ENCODE measurements around the gene PAPPA.

PAPPA gene

GRCh38 chr9:116153765-116154333, at the start of gene PAPPA:
Gene PAPPA (plus strand): TSS chr9:116153791. CDS start chr9:116154173, 382 bp downstream.
- peak in 1 of 2 experiments; percentile 15 for DNase-seq

GRCh38 chr9:116103976-116104820, 49.4 kb upstream of the PAPPA start:
- DNase-seq: no peak

DNA sequence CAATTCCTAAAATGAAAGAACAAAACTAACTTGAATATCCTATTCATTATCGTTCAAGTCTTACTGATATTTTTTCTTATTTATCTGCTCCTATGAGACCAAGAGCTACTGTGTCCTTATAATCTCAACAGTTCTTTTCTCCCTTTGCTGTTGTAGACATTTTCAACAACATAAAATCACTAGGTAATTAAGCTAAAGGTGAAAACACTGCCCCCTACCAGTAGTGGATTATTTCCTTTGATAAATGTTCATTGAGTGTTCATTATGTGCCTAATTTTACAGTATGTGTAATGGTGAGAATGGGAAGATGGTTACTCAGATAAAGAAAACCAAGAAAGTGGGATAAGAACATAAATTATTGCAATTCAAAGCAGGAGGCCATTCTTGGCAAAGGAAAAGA, 41.4 kb upstream of the PAPPA start:
- DNase-seq: peak in 1 of 2 experiments; percentile 24

DNA sequence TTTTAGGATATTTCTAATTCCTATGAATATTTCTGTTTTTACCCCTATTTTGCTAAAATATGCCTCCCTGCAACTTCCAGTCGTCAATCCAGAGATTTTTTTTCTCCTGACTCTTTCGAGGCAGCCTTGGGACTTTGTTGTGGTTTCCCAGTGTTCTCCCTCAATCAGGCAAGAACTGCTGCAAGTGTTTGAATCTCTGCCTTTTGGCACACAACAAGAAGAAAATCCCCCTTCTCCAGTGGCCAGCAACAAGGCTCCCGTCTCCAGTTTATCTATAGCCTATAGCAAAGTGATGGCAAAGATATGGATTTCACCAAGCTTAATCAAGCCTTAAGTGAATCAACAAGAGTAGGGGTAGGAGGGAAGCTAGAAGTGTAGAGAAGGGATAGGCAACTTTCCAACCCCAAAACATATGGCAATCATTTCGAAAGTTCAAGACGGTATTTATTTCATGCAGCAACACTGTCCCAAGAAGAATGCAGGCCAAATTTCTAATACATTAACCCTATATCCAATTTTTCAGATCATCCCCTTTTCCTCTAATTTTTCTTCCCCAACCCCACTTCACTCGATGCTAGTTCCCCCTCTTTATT, 37.7 kb upstream of the PAPPA start:
- no peak for DNase-seq

- DNase-seq: no peak
These were observed 37.2 kb upstream of the PAPPA start for GRCh38 chr9:116116393-116116792.

- DNase-seq: no peak
These were observed 30.4 kb upstream of the PAPPA start for GRCh38 chr9:116123171-116123570.

DNA sequence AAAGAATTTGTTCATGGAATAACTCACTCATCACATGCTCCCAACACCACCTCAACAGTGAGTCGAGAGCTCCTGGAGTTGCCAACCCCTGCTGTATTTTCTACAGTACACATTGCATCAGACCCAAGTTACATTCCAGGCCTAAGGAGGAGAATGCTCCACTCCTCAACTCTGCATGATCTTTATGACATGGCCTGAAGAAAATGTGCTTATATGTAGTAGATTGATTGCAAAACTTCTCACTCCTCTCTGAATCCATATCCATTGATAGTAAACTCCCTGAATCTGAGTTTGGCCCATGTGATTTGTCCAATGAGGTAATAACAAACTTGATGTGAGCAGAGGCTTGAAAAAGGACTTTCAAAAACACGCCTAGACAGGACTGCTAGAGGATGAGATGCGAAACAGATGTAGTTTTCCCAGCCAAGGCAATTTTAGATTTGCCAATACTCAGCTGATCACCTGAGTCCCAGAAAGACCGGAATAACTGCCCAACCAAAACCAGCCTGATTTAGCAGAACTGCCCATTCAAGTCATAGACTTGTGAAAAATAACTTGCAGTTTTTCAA, 29.0 kb upstream of the PAPPA start:
- no peak for DNase-seq

DNA sequence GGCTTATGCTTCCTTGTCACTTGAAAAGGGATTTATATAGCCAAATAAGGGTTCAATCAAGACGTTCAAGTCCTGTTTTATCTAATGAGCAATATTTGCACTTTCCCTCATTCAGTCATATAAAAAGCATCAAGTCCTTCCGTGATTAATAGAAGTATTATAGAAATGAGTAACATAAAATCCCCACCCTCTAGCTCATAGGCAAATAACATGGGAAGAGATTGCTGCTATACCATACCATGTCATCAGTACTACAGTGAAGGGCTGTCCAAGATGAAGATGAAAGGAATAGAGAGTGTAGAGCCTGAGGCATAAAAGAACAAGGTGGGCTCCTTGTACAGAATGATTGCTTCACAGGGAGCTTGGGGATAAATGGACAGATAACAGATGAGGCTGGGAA, 20.4 kb upstream of the PAPPA start:
- DNase-seq: no peak

DNA sequence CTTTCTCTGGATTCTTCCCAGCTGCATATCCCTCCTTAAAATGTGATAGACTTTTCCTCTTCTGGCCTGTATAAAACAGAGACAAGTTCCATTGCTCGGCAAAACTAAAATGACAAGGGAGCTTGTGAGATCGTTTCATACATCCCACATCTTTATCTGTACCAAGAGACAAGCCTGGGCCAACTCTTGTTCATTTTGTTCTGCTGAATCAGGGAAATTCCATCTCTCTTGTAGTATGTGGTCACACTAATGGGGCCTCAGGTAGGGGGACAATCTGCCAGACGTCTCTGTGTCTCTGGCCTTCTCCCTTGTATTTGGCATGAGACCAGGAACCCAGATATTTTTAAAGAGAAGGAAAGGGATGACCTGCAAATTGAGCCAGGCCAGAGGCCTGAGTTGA, 18.6 kb upstream of the PAPPA start:
- no peak for DNase-seq

DNA sequence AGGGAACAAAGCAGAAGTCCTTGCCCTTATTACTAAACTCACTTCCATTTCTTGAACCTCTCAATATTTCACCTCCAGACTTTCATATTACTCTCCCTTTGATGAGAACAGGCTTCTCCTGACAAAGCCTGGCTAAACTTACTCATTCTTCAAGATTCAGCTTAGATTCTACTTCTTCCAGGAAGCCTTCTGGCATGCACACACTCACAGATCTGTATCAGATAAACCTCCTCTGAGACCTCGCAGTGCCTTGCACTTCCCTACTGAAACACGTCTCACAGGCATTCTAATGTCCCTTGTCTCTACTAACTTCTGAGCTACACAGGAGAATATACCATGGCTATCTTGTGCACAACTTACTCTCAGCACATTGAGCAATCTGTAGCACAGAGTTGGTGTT, 16.6 kb upstream of the PAPPA start:
- no peak for DNase-seq

DNA sequence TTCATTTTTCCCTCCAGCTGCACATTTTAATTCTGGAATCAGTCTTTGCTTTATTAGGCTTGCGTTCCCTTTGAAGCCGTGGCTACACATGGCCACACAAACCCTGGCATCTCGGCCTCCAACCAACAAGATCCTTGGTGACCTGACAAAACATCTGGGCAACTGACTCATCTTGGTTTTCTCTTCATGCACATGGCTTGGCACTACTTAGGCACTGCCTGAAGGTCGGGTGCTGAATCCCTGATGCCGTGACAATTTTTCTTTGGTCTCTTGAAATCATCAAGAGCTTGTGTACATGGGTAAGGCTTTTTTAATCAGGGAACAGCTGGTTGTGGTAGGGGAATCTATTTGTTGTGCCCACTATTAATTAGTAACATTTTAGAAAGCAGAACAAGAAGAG, 16.0 kb upstream of the PAPPA start:
- no peak for DNase-seq

DNA sequence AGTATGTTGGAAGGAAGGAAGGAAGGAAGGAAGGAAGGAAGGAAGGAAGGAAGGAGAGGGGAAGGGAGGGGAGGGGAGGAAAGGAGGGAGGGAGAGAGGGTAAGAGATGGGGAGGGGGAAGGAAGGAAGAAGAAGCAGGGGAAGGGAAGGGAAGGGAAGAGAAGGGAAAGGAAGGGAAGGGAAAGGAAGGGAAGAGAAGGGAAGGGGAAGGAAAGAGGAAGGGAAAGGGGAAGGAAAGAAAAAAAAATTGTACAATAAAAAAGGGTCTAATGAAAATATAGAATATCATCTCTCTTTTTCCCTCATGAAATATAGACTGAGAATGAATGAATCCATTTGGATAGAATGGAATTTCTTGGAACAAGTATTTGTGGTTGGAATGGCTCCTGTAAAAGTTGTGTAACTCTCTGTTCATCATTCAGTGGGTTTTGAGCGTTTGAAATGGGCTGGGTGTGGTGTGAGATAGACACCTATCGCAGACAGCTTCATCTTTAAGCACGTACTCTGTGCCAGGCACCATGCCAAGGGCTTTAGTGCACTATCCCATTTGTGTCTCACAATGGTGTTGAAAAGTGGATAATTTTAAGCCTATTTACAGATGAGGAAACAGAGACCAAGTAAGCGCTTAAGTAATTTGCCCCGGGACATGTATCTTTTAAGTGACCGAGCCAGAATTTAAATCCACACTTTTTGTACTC, 11.6 kb upstream of the PAPPA start:
- DNase-seq: no peak

DNA sequence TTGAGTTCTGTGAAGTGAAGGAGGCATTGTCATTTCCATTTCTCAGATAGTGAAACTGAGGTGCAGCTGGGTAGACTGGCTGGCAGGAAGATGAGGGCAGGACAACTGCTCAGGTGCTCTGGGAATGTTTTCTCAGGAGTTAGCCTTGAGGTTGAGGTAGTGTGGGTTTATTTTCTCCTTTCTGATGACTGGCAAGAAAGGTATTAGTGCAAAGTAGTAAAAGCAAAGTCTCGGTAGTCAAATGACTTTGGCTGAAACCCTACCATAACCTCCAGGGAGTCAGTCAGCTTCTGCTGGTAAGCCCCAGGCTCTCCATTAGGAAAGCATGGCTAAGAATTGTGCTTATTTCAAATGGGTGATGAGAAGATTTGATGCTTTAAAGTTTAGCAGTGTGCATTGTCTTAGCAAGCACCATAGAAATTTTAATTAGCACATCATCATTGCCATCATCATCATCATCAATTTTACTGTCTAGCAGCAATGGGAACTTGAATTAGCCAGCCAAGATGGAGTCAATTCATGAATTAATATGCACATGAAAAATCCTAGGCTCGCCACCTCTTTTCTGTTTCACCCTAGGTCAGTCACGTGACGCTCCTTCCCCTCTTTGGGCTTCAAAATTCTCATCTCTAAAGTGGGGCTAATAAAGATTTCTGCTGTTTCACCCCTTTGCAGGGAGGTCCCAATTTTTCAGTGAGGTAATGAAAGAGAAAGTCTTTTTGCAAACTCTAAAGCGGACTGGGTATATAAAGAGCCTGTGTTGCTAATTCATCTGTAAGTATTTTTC, 10.7 kb upstream of the PAPPA start:
- no peak for DNase-seq

DNA sequence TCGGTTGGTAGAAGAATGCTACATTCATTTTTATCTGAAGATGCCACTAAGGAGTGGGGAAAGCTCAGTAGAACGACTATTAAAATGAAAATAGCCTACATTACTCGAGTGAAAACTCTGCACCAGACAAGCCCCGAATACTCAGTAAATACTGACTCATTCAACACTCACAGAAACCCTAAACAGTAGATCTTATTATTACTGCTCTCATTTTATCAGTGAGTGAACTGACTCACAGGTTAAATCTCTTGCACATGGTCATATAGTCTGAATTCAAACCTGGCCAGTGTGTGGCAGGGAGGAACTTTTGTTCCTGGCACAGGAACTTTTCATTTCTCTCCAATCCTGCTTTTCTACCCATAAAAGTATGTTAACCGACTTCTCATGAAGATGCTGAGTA, 9.6 kb upstream of the PAPPA start:
- no peak for DNase-seq

- no peak for DNase-seq
These were observed 9.0 kb upstream of the PAPPA start for GRCh38 chr9:116144555-116144954.

- DNase-seq: no peak
These were observed 8.6 kb upstream of the PAPPA start for GRCh38 chr9:116145036-116145435.

DNA sequence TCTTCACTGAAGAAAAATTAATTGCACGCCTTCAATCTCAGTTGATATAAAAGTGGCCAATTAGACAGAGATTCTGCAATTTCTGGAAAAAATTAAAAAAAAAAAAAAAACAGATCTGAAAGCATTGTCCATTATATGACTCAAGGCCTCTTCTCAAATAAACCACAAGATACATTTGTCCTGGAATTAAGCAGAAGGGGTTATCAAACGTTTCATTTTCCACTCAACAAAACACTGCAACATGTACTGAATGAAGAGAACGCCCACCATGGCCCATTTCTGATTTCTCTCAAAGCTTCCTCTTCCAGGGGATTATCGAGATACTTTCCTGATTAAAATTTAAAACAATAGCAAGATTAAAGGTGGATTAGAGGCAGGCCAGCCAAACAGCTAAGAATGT, 5.8 kb upstream of the PAPPA start:
- peak in 1 of 2 experiments; percentile 75 for DNase-seq

GRCh38 chr9:116149844-116150243, 3.7 kb upstream of the PAPPA start:
- DNase-seq: peak; percentile 37 to 44

GRCh38 chr9:116151199-116151598, 2.4 kb upstream of the PAPPA start:
- no peak for DNase-seq

DNA sequence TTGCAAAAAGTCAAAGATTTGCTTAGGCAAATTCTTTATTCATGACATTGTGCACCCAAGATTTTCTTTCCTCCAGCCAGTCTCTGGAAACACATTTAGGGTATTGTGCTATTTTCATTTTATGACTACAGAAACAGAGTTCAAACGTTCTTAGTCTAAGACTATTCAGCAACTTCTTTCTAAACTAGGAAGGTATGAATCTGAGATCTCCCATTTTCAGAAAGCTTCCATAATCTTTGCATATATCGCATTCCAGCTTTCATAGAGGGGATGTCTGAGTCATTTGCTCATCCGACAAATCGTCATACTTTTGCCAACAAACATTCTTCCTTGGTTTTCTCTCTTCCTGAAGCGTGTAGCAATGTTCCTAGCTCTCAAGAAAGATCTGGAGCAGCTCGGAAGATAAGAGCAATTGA, 1.6 kb upstream of the PAPPA start:
- no peak for DNase-seq

GRCh38 chr9:116152390-116152789, 1.2 kb upstream of the PAPPA start:
- DNase-seq: peak; percentile 33 to 59

All from NCI-H524 (cell line).